ENCODE results near the gene SLC39A11.

DNA sequence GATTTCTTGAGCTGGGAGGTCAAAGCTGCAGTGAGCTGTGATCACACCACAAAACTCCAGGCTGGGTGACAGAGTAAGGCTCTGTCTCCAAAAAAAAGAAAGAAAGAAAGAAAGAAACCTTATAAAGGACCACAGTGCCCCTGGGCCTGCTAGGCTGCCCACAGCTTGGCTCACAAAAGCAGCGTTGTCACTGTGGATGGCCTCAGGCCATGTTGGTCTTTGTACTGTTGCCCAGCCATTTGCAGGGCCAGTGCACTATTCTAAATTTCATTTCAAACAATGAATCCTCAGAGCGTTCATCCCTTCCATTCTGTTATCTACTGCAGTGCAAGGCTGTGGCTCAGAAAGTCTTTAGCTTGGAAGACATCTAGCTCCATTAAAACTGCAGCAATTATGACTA, 208.4 kb downstream of the SLC39A11 start:
- TF ChIP-seq, protein P1, sequence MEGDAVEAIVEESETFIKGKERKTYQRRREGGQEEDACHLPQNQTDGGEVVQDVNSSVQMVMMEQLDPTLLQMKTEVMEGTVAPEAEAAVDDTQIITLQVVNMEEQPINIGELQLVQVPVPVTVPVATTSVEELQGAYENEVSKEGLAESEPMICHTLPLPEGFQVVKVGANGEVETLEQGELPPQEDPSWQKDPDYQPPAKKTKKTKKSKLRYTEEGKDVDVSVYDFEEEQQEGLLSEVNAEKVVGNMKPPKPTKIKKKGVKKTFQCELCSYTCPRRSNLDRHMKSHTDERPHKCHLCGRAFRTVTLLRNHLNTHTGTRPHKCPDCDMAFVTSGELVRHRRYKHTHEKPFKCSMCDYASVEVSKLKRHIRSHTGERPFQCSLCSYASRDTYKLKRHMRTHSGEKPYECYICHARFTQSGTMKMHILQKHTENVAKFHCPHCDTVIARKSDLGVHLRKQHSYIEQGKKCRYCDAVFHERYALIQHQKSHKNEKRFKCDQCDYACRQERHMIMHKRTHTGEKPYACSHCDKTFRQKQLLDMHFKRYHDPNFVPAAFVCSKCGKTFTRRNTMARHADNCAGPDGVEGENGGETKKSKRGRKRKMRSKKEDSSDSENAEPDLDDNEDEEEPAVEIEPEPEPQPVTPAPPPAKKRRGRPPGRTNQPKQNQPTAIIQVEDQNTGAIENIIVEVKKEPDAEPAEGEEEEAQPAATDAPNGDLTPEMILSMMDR (IDR thresholded peaks at IDR 0.05; ENCODE audit: low read depth, low read length), result no peak
- no peak for TF ChIP-seq EZH2phosphoT487 (IDR thresholded peaks at IDR 0.05; ENCODE audit: low read depth)

Data from OCI-LY3 (cell line).